ENCODE measurements around the gene ALKBH2.

ALKBH2 gene

GRCh38 chr12:109047081-109047805 lies 46.0 kb downstream of the ALKBH2 start:
- Histone ChIP-seq H3K9me3 (ENCODE audit: low read length) (no peaks in the 10 kb centered on the region), H3K4me3 (ENCODE audit: low read depth in 1 of 2, low read length in 2 of 2) (no peak overlapping the region), H3K27ac (ENCODE audit: low read depth, low read length) (no peak overlapping the region), H3K9ac (ENCODE audit: low read length) (no peak overlapping the region), H3K27me3 (ENCODE audit: control insufficient read depth in 1 of 2, insufficient read depth in 2 of 2, low read length in 2 of 2) (peaks cover 0 to 5% of the 10 kb centered on the region in 2 donors), H3K4me1 (ENCODE audit: insufficient read depth, low read length) (no peaks in the 10 kb centered on the region), H3K36me3 (ENCODE audit: insufficient read depth, low read length) (no peaks in the 10 kb centered on the region)

- Histone ChIP-seq H3K4me3 (ENCODE audit: low read depth in 1 of 2, low read length in 2 of 2) (no peak overlapping the region), H3K9ac (ENCODE audit: low read length) (no peak overlapping the region), H3K9me3 (ENCODE audit: low read length) (no peaks in the 10 kb centered on the region), H3K4me1 (ENCODE audit: insufficient read depth, low read length) (no peaks in the 10 kb centered on the region), H3K27me3 (ENCODE audit: control insufficient read depth in 1 of 2, insufficient read depth in 2 of 2, low read length in 2 of 2) (peaks cover 0 to 5% of the 10 kb centered on the region in 2 donors), H3K36me3 (ENCODE audit: insufficient read depth, low read length) (no peaks in the 10 kb centered on the region), H3K27ac (ENCODE audit: low read depth, low read length) (no peak overlapping the region)
Measured at GRCh38 chr12:109044241-109044640, 49.0 kb downstream of the ALKBH2 start.
